ENCODE measurements around the gene ELOVL3.

- no peak for TF ChIP-seq CTCF (IDR thresholded peaks at IDR 0.05)
- no peak for TF ChIP-seq POLR2A (IDR thresholded peaks at IDR 0.05)
These were observed 38.3 kb downstream of the ELOVL3 start for GRCh38 chr10:102264371-102264770.

Measured in adrenal gland (tissue), 5 donors.